Measurements from ENCODE around the gene RABL3. TPM values are rescaled to one million over a fixed set of nuclear protein-coding genes. Genes with fewer than 3 reads are reported as not detected.

Gene RABL3
- total and polyA plus RNA-seq, 2 donors (not counting 1 experiment from before 2014, with no cell fraction given) = 11.9 to 13.4 TPM

DNA sequence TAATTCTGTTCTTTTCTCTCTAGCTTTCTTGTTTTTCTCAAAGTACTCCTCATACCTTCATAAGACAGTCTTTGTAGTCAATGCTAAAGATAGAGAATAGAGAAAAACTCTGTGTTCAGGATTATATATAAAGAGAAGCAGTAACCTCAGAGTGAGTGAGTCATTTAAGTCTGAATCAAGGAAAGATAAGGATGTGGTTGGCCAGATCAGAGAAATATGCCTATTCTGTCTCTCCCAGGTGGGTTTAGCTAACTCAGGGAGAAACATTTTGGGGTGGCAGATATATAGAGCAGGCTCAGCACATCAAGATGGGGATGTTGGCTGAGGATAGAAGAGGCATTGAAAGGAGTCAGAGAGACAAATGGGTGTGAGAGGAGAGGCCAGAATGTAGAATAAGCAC is 31.6 kb upstream of the RABL3 start:
- Histone ChIP-seq H3K36me3 (ENCODE audit: control insufficient read depth, insufficient read depth, low read length) (peaks cover 2% of the 10 kb centered on the region), H2AFZ (ENCODE audit: low read length) (no peak overlapping the region), H4K20me1 (ENCODE audit: control insufficient read depth, extremely low read depth, insufficient read depth, low read length) (no peaks in the 10 kb centered on the region), H3K9me3 (ENCODE audit: control insufficient read depth, insufficient read depth, low read depth, low read length) (no peaks in the 10 kb centered on the region), H3K79me2 (ENCODE audit: control insufficient read depth, insufficient read depth, low read length) (no peaks in the 10 kb centered on the region), H3K27ac (ENCODE audit: insufficient read depth, low read length) (no peak overlapping the region), H3K4me3 (replicated peaks in 1 of 4; ENCODE audit: control extremely low read depth in 1 of 4, insufficient read depth in 1 of 4, low read depth in 3 of 4, low read length in 4 of 4) (no peak overlapping the region), H3K9ac (ENCODE audit: insufficient read depth, low read length) (no peak overlapping the region), H3K4me1 (ENCODE audit: control insufficient read depth, extremely low read depth, insufficient read depth, low read length) (no peaks in the 10 kb centered on the region), H3K27me3 (ENCODE audit: control insufficient read depth, insufficient read depth, low read length) (no peaks in the 10 kb centered on the region), H3K4me2 (ENCODE audit: extremely low read depth, insufficient read depth, low read length) (no peak overlapping the region)
- peak in 1 of 2 donors; percentile 87 for DNase-seq (ENCODE audit: low read depth in 2 of 2)
- TF ChIP-seq, protein P1, sequence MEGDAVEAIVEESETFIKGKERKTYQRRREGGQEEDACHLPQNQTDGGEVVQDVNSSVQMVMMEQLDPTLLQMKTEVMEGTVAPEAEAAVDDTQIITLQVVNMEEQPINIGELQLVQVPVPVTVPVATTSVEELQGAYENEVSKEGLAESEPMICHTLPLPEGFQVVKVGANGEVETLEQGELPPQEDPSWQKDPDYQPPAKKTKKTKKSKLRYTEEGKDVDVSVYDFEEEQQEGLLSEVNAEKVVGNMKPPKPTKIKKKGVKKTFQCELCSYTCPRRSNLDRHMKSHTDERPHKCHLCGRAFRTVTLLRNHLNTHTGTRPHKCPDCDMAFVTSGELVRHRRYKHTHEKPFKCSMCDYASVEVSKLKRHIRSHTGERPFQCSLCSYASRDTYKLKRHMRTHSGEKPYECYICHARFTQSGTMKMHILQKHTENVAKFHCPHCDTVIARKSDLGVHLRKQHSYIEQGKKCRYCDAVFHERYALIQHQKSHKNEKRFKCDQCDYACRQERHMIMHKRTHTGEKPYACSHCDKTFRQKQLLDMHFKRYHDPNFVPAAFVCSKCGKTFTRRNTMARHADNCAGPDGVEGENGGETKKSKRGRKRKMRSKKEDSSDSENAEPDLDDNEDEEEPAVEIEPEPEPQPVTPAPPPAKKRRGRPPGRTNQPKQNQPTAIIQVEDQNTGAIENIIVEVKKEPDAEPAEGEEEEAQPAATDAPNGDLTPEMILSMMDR (conservative IDR thresholded peaks at IDR 0.05 in 1 of 2, IDR thresholded peaks at IDR 0.05 in 1 of 2; ENCODE audit: low read depth in 1 of 2, low read length in 2 of 2) = no peak
- TF ChIP-seq EZH2 (IDR thresholded peaks at IDR 0.05; ENCODE audit: low read length, missing control alignments) = no peak

DNA sequence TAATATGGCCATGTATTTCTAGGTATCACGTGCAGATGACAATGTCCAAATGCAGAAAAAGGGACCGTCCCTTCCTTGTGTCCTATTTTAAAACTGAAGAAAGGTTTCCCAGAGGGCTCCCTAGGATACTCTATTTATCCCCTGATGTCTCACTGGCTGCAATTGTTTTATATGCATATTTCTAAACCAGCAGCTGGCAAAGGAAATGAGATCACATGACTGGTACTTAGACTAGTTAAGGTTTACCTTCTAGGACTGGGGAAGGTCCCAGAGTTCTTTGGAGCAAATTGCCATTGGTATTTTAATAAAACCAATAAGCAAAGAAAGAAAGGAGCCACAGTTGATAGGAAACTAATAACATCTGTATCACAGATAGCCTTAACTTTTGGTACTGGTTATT is 29.8 kb upstream of the RABL3 start:
- H3K9ac ChIP-seq (ENCODE audit: insufficient read depth, low read length) = no peak overlapping the region
- no peaks in the 10 kb centered on the region for H3K79me2 ChIP-seq (ENCODE audit: control insufficient read depth, insufficient read depth, low read length)
- H3K4me3 ChIP-seq (replicated peaks in 1 of 4; ENCODE audit: control extremely low read depth in 1 of 4, insufficient read depth in 1 of 4, low read depth in 3 of 4, low read length in 4 of 4) = no peak overlapping the region
- H3K27ac ChIP-seq (ENCODE audit: insufficient read depth, low read length) = no peak overlapping the region
- no peaks in the 10 kb centered on the region for H3K27me3 ChIP-seq (ENCODE audit: control insufficient read depth, insufficient read depth, low read length)
- no peaks in the 10 kb centered on the region for H3K4me1 ChIP-seq (ENCODE audit: control insufficient read depth, extremely low read depth, insufficient read depth, low read length)
- no peaks in the 10 kb centered on the region for H4K20me1 ChIP-seq (ENCODE audit: control insufficient read depth, extremely low read depth, insufficient read depth, low read length)
- H3K4me2 ChIP-seq (ENCODE audit: extremely low read depth, insufficient read depth, low read length) = no peak overlapping the region
- DNase-seq (ENCODE audit: low read depth in 2 of 2) = no peak
- TF ChIP-seq, protein P1 (conservative IDR thresholded peaks at IDR 0.05 in 1 of 2, IDR thresholded peaks at IDR 0.05 in 1 of 2; ENCODE audit: low read depth in 1 of 2, low read length in 2 of 2) = no peak
- no peak for TF ChIP-seq EZH2 (IDR thresholded peaks at IDR 0.05; ENCODE audit: low read length, missing control alignments)
- H3K36me3 ChIP-seq (ENCODE audit: control insufficient read depth, insufficient read depth, low read length) = peaks cover 2% of the 10 kb centered on the region
- no peaks in the 10 kb centered on the region for H3K9me3 ChIP-seq (ENCODE audit: control insufficient read depth, insufficient read depth, low read depth, low read length)
- H2AFZ ChIP-seq (ENCODE audit: low read length) = no peak overlapping the region

DNA sequence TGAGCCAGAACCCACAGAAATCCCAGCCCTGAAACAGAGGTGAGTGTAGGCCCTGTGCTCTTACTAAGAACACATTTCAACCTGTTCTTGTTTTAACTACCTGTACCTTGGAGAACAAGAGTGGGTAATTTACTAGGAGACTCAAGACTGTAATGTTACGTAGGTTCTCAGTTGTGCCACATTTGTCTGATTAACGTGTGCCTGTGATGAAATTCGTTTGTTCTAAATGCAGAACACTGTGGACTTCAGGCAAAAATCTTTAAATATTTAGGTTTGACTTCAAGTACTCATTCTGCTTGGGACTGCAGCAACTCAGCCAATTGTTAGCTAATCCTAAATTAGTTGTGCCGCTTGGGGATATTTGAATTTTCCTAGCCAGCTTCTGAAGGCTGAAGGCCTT is 28.6 kb upstream of the RABL3 start:
- Histone ChIP-seq H2AFZ (ENCODE audit: low read length) (no peak overlapping the region), H3K9ac (ENCODE audit: insufficient read depth, low read length) (no peak overlapping the region), H3K4me1 (ENCODE audit: control insufficient read depth, extremely low read depth, insufficient read depth, low read length) (no peaks in the 10 kb centered on the region), H3K4me3 (replicated peaks in 1 of 4; ENCODE audit: control extremely low read depth in 1 of 4, insufficient read depth in 1 of 4, low read depth in 3 of 4, low read length in 4 of 4) (no peak overlapping the region), H3K36me3 (ENCODE audit: control insufficient read depth, insufficient read depth, low read length) (no peaks in the 10 kb centered on the region), H3K9me3 (ENCODE audit: control insufficient read depth, insufficient read depth, low read depth, low read length) (no peaks in the 10 kb centered on the region), H3K4me2 (ENCODE audit: extremely low read depth, insufficient read depth, low read length) (no peak overlapping the region), H4K20me1 (ENCODE audit: control insufficient read depth, extremely low read depth, insufficient read depth, low read length) (no peaks in the 10 kb centered on the region), H3K79me2 (ENCODE audit: control insufficient read depth, insufficient read depth, low read length) (peaks cover 2% of the 10 kb centered on the region), H3K27ac (ENCODE audit: insufficient read depth, low read length) (no peak overlapping the region), H3K27me3 (ENCODE audit: control insufficient read depth, insufficient read depth, low read length) (no peaks in the 10 kb centered on the region)
- no peak for DNase-seq (ENCODE audit: low read depth in 2 of 2)
- no peak for TF ChIP-seq EZH2 (IDR thresholded peaks at IDR 0.05; ENCODE audit: low read length, missing control alignments)
- TF ChIP-seq, protein P1 (conservative IDR thresholded peaks at IDR 0.05 in 1 of 2, IDR thresholded peaks at IDR 0.05 in 1 of 2; ENCODE audit: low read depth in 1 of 2, low read length in 2 of 2) = no peak

Data from fibroblast of lung (primary cell).